Measurements from ENCODE around the gene PLA2G6. TPM values are rescaled to one million over a fixed set of nuclear protein-coding genes. Genes with fewer than 3 reads are reported as not detected.
"Not testable (repeated sequence)": the region's sequence is repeated elsewhere in the genome, so short reads cannot be mapped to it uniquely, and the experiment has no call there.

PLA2G6 gene
- total and polyA plus RNA-seq, 2 of the 13 experiments (the other 11 are each of a cell fraction or from before 2014, with no cell fraction given) = 4.8 to 11.5 TPM

DNA sequence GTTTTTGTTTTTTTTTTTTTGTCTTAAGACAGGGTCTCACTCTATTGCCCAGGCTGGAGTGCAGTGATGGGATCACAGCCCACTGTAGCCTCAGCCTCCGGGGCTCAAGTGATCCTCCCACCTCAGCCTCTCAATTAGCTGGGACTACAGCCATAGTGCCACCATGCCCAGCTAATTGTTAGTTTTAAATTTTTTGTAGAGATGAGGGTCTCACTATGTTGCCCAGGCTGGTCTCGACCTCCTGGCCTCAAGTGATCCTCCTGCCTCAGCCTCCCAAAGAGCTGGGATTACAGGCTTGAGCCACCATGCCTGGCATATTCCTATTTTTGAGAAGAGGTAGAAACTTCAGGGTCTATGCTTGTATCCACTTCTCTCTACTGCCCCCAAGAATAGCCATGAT is 62.9 kb downstream of the PLA2G6 start:
- H3K9ac ChIP-seq (ENCODE audit: insufficient read depth, low read depth, low read length); H3K36me3 ChIP-seq (replicated peaks in 1 of 2; ENCODE audit: control insufficient read depth in 1 of 2, insufficient read depth in 2 of 2, low read length in 2 of 2); H3K4me1 ChIP-seq (ENCODE audit: insufficient read depth, low read length); intact Hi-C loops (cut with micrococcal nuclease; ENCODE audit: unreplicated experiment); H3K27me3 ChIP-seq (ENCODE audit: control insufficient read depth in 1 of 2, insufficient read depth in 2 of 2, low read length in 2 of 2); CTCF ChIA-PET (ENCODE audit: low intra/inter-chr PET ratio, low total read pairs); H3K4me2 ChIP-seq (ENCODE audit: low read depth, low read length); H3K9me3 ChIP-seq (ENCODE audit: low read length); POLR2A ChIA-PET; FAIRE-seq; H2AFZ ChIP-seq (ENCODE audit: low read length); H3K27ac ChIP-seq (ENCODE audit: extremely low read length, insufficient read depth, low read length); DNase-seq (ENCODE audit: low spot score); ATAC-seq; H4K20me1 ChIP-seq (ENCODE audit: insufficient read depth, low read length); H3K79me2 ChIP-seq (ENCODE audit: insufficient read depth, low read length); BruUV-seq (replicated peaks); H3K4me3 ChIP-seq (replicated peaks in 1 of 3; ENCODE audit: insufficient read depth in 1 of 3, low read depth in 2 of 3, low read length in 3 of 3): not testable (repeated sequence)
- in situ Hi-C loops (cut with HindIII; ENCODE audit: extremely low pct_ligation_motif_present, low pct_unique_long_range_greater_than_20kb) = loop anchor here (10.0 kb wide), 1 partner anchor 86 kb away; the partner anchor contains the start of gene MAFF
- WGBS (ENCODE audit: low lambda C conversion rate) = 78% methylated on average over 2 of the region's 2 CpGs
- TF ChIP-seq, protein P1, sequence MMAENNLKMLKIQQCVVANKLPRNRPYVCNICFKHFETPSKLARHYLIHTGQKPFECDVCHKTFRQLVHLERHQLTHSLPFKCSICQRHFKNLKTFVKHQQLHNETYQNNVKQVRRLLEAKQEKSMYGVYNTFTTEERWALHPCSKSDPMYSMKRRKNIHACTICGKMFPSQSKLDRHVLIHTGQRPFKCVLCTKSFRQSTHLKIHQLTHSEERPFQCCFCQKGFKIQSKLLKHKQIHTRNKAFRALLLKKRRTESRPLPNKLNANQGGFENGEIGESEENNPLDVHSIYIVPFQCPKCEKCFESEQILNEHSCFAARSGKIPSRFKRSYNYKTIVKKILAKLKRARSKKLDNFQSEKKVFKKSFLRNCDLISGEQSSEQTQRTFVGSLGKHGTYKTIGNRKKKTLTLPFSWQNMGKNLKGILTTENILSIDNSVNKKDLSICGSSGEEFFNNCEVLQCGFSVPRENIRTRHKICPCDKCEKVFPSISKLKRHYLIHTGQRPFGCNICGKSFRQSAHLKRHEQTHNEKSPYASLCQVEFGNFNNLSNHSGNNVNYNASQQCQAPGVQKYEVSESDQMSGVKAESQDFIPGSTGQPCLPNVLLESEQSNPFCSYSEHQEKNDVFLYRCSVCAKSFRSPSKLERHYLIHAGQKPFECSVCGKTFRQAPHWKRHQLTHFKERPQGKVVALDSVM (CRISPR knock-in tag; IDR thresholded peaks at IDR 0.05) = peak; percentile 40; the same call in 1 of the 2 replicates

DNA sequence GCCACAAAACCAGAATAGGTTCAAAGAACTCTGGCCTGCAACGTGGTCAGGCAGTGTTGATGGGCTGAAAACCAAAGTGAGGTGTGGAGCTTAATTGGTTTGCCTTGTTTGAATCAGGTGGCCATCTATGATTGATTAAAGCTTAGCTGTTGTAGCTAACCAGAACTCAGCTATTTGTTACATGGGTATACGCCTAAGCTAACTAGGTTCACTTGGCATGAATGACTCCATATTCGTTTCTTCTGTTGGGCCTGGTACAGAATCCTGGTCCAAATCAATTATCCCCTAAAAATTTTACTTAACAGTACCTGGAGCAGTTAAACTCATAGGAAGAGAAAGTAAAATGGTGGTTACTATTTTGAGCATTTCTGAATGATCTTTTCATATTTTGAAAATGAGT is 63.4 kb downstream of the PLA2G6 start:
- WGBS (ENCODE audit: low lambda C conversion rate) = 66% methylated on average over 3 of the region's 3 CpGs
- in situ Hi-C loops (cut with HindIII; ENCODE audit: extremely low pct_ligation_motif_present, low pct_unique_long_range_greater_than_20kb) (loop anchor here (10.0 kb wide), 1 partner anchor 87 kb away; the partner anchor contains the start of gene MAFF), intact Hi-C loops (cut with micrococcal nuclease; ENCODE audit: unreplicated experiment) (no loop called here)
- ATAC-seq = no peak
- no peaks in the 10 kb centered on the region for H3K27me3 ChIP-seq (ENCODE audit: control insufficient read depth in 1 of 2, insufficient read depth in 2 of 2, low read length in 2 of 2)
- ChIA-PET POLR2A (no interaction called here), CTCF (ENCODE audit: low intra/inter-chr PET ratio, low total read pairs) (no interaction called here)
- no TSS peak for BruUV-seq (replicated peaks)
- H3K9ac ChIP-seq (ENCODE audit: insufficient read depth, low read depth, low read length) = no peak overlapping the region
- no peak overlapping the region for H3K4me2 ChIP-seq (ENCODE audit: low read depth, low read length)
- H3K79me2 ChIP-seq (ENCODE audit: insufficient read depth, low read length) = no peaks in the 10 kb centered on the region
- no peak for FAIRE-seq
- no peak overlapping the region for H2AFZ ChIP-seq (ENCODE audit: low read length)
- no peaks in the 10 kb centered on the region for H3K36me3 ChIP-seq (replicated peaks in 1 of 2; ENCODE audit: control insufficient read depth in 1 of 2, insufficient read depth in 2 of 2, low read length in 2 of 2)
- H3K27ac ChIP-seq (ENCODE audit: extremely low read length, insufficient read depth, low read length) = no peak overlapping the region
- peaks cover 7% of the 10 kb centered on the region for H3K4me1 ChIP-seq (ENCODE audit: insufficient read depth, low read length)
- no peaks in the 10 kb centered on the region for H4K20me1 ChIP-seq (ENCODE audit: insufficient read depth, low read length)
- H3K9me3 ChIP-seq (ENCODE audit: low read length) = no peaks in the 10 kb centered on the region
- no peak overlapping the region for H3K4me3 ChIP-seq (replicated peaks in 1 of 3; ENCODE audit: insufficient read depth in 1 of 3, low read depth in 2 of 3, low read length in 3 of 3)
- no peak for DNase-seq (ENCODE audit: low spot score)
- TF ChIP-seq, protein P2, sequence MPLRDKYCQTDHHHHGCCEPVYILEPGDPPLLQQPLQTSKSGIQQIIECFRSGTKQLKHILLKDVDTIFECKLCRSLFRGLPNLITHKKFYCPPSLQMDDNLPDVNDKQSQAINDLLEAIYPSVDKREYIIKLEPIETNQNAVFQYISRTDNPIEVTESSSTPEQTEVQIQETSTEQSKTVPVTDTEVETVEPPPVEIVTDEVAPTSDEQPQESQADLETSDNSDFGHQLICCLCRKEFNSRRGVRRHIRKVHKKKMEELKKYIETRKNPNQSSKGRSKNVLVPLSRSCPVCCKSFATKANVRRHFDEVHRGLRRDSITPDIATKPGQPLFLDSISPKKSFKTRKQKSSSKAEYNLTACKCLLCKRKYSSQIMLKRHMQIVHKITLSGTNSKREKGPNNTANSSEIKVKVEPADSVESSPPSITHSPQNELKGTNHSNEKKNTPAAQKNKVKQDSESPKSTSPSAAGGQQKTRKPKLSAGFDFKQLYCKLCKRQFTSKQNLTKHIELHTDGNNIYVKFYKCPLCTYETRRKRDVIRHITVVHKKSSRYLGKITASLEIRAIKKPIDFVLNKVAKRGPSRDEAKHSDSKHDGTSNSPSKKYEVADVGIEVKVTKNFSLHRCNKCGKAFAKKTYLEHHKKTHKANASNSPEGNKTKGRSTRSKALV (CRISPR knock-in tag; IDR thresholded peaks at IDR 0.05) = no peak
- TF ChIP-seq SSRP1 (CRISPR knock-in tag; IDR thresholded peaks at IDR 0.05) = no peak
- no peak for TF ChIP-seq ZNF678 (CRISPR knock-in tag; IDR thresholded peaks at IDR 0.05)
- TF ChIP-seq, protein P3, sequence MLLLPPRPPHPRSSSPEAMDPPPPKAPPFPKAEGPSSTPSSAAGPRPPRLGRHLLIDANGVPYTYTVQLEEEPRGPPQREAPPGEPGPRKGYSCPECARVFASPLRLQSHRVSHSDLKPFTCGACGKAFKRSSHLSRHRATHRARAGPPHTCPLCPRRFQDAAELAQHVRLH (CRISPR knock-in tag; IDR thresholded peaks at IDR 0.05; ENCODE audit: borderline replicate concordance, low read depth) = no peak
- no peak for TF ChIP-seq NBN (conservative IDR thresholded peaks at IDR 0.05)
- no peak for TF ChIP-seq MAZ (IDR thresholded peaks at IDR 0.05; ENCODE audit: borderline replicate concordance, low read depth, low read length)
- no peak for TF ChIP-seq MAZ (CRISPR knock-in tag; IDR thresholded peaks at IDR 0.05; ENCODE audit: low read depth)
- no peak for TF ChIP-seq PRMT3 (CRISPR knock-in tag; IDR thresholded peaks at IDR 0.05; ENCODE audit: borderline replicate concordance, low read depth)
- TF ChIP-seq, protein P4, sequence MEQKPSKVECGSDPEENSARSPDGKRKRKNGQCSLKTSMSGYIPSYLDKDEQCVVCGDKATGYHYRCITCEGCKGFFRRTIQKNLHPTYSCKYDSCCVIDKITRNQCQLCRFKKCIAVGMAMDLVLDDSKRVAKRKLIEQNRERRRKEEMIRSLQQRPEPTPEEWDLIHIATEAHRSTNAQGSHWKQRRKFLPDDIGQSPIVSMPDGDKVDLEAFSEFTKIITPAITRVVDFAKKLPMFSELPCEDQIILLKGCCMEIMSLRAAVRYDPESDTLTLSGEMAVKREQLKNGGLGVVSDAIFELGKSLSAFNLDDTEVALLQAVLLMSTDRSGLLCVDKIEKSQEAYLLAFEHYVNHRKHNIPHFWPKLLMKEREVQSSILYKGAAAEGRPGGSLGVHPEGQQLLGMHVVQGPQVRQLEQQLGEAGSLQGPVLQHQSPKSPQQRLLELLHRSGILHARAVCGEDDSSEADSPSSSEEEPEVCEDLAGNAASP (CRISPR knock-in tag; IDR thresholded peaks at IDR 0.05; ENCODE audit: borderline replicate concordance) = no peak
- no peak for TF ChIP-seq ZNF335 (CRISPR knock-in tag; IDR thresholded peaks at IDR 0.05)
- TF ChIP-seq ZNF34 (CRISPR knock-in tag; IDR thresholded peaks at IDR 0.05; ENCODE audit: borderline replicate concordance) = no peak
